GM12891 (cell line): ENCODE measurements around the gene LITAFD.

Source experiments
- PAX5 ChIP-seq: IDR thresholded peaks from 2 replicates; pipeline ENCODE4 v1.6.1; 2011; ENCODE audit warnings: low read length, moderate library complexity, mild to moderate bottlenecking; ENCODE audit not compliant: insufficient read depth, severe bottlenecking
- POLR2A ChIP-seq: IDR thresholded peaks from 2 replicates; pipeline ENCODE4 v1.6.1; 2011; ENCODE audit warnings: low read depth, low read length, control low read depth
- POLR2AphosphoS5 ChIP-seq: IDR thresholded peaks from 2 replicates; pipeline ENCODE4 v1.6.1; 2011; ENCODE audit warnings: low read depth, low read length, control low read depth
- POU2F2 ChIP-seq: IDR thresholded peaks from 2 replicates; pipeline ENCODE4 v1.6.1; 2011; ENCODE audit warnings: low read depth, mild to moderate bottlenecking, control low read depth, low read length, moderate library complexity
- SPI1 ChIP-seq: IDR thresholded peaks from 2 replicates; pipeline ENCODE4 v1.6.1; 2011; ENCODE audit warnings: low read depth, low read length, control low read depth
- TAF1 ChIP-seq: IDR thresholded peaks from 2 replicates; pipeline ENCODE4 v1.6.1; 2011; ENCODE audit warnings: low read depth, low read length, control low read depth

GRCh38 chr16:8923199-8923598 lies 41.0 kb downstream of the LITAFD start:
- TF ChIP-seq POLR2AphosphoS5 (no peak), POLR2A (no peak), TAF1 (no peak), SPI1 (no peak), PAX5 (no peak), POU2F2 (no peak)
